GM18505 (cell line): Measurements from ENCODE around the gene AFF2.

Experiments
- ATAC-seq: cut with Tn5 transposase; IDR thresholded peaks from one replicate; pipeline ENCODE4 v1.9.1; 2021; ENCODE audit not compliant: unreplicated experiment
- POLR2A ChIP-seq: IDR thresholded peaks from 4 replicates; pipeline ENCODE4 v1.6.1; 2011; ENCODE audit warnings: borderline replicate concordance; ENCODE audit not compliant: insufficient read depth, insufficient read length; ENCODE audit errors: extremely low read depth

The AFF2 gene

DNA sequence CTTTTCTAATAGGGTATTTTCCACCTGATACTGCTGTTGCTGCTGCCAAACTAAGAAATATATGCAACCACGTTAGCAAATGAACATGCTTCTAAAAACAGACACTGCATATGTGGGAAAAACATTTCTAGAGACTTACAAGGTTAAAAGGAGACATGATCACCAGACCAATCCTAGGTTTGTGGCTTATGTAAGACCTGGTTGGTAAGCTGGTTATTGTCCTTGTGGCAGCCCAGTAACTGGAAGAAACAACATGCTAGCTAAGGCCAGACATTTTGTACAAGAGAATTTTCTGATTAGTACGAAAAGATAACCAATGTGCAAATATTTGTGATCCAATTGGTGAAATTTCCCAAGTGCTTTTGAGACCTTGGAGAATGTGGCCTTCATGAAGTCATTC lies 112.0 kb downstream of the AFF2 start:
- ATAC-seq = no peak
- no peak for TF ChIP-seq POLR2A

DNA sequence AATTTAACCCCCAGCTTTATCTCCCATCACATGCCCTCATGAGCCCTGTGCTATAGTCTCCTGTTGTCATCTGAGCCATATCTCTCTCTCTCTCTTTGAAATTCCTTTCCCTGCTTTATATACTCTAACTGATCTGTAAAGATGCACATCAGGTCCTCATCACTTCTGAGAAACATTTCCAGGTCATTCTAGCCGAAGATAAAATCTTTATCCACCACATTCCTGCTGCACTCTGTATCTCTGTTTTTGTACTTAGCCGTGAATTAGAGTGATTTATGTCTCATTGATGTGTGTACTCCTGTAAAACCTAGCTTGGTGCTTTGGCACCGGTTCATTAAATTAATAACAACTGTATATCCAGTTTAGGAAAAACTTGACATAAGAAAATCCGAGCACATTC lies 113.2 kb downstream of the AFF2 start:
- no peak for ATAC-seq
- no peak for TF ChIP-seq POLR2A

DNA sequence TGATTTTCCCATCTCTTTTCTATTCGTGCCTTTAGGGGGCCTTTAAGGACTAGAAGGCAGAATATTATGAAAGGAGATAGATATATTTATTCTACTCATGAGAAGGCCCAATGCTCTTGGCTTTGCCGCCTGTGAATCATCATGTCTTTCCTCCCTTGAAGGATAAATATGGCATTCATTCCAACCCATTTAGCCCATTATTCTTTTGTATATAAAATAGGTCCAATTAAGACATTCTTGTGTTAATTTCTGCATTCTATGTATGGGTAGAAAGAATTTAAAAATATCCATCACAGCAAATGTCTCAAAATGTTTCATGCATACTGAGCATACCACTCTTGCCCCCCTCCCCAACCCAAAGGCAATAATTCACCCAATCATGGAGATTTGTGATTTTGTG lies 115.1 kb downstream of the AFF2 start:
- no peak for TF ChIP-seq POLR2A
- no peak for ATAC-seq

DNA sequence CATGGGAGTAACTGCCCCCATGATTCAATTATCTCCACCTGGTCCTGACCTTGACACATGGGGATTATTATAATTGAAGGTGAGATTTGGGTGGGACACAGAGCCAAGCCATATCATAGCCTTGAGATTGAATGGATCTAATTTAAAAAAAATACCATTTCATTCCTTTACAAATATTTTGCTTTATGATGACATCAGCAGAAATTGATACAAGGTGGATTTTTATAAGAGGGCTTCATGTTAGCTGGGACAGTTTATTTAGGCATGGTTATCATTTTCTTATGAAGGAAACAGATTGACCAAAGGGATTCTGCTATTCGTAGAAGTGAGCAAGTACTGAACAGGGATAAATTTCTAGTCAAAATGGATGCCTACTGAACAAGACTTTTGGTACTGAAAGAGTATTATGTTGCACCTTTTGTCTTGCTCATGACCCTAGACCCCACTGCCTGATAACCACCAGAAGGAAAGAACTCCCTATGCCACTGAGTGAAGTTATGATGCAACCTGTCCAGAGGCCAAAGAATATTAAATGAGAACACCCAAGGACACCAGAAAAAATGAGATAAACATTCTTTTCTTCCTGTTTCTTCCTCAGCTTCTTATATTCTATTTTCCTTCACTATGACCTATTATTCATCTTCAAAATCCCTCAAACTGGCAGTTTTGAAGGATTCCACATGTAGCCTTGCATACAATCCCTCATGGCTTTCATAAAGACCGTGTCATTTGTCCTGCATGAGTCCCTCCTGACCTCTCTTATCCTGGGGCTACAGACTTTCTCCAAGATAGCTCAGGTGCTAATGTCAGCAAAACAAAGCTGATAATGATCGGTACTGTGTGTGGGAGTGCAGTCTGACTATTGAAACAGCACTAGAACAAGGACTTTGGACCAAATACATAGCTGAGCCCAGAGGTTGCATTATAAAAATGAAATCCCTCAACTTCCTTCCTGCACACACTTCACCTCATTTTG lies 118.3 kb downstream of the AFF2 start:
- no peak for ATAC-seq
- TF ChIP-seq POLR2A = no peak

DNA sequence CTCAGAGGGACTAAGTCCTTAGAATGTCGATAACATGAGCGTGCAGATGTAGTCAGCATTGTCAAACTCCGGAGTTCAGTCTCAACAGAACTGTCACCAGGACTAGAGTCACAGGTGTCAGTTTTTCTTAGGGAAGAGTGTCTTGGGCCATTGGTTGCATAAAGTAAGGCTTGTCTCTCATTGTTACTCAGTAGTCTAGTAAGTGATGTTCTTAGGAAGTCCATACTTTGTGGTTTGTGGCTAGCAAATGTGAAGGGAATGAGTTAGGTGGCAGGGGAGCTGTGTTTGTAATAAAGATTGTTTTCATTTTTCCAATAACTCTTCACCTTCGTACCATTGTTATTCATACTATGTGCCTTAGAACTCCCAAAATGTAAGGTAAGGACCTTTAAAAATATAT lies 119.6 kb downstream of the AFF2 start:
- ATAC-seq = no peak
- no peak for TF ChIP-seq POLR2A

DNA sequence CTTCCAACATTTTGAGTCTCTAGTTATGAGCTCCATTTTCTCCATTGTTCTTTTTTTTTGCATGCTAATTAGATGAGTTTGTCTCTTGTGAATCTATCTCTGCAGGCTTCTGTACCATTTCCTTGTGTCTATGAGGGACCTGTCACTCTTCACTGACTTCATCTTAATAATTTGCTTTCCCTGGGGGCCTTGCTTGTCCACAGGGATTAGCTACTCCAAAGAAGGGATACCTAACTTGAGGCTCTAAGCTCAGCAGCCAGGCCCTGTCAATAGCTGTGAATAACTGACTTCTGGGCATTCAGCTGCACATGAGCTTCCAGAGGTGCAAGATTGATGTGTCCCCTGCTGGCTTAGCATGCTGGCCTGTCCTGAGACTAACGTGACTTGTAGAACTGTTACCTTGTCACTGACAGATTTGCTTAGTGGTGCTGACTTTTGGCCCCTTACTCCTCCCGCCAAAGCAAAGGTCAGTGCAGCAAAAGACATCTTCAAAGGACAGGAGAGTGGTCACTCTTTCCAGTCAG lies 124.6 kb downstream of the AFF2 start:
- no peak for TF ChIP-seq POLR2A
- ATAC-seq = no peak

DNA sequence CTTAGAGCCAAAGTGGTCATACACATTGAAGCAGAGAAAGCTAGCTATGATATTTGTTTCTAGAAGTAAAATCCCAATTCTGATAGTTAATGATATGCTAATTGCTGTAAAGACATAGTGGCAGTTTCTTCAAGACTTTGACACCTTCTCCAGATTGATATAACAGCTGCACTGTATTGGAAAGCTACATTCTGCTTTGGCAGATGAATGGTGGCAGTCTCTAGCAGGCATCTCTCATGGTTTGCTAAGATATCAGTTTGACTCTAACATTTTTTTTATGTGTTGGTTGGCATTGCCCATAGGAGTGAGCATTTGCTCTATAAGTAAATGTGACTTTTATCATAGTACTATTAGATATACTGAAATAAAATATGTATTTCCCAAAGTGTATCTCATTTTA lies 128.2 kb downstream of the AFF2 start:
- TF ChIP-seq POLR2A = no peak
- no peak for ATAC-seq

DNA sequence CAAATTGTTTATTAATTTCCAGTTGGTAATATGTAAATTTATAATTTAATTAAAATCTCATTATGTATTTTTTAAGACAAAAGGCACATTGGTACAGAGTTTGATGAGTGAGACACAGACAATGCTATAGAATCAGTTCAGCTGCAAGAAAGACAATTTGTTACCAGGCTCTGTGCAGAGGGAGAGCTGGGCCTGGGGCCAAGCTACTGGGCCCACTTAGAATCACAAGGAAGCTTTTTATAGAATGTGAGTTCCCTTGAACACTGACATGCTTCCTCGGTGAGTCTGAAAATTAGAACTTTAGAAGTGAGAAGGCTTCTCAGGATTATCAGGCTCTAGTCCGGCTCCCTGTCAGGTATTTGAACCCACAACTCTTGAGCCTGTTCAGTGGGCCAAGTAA lies 129.0 kb downstream of the AFF2 start:
- ATAC-seq = no peak
- no peak for TF ChIP-seq POLR2A

DNA sequence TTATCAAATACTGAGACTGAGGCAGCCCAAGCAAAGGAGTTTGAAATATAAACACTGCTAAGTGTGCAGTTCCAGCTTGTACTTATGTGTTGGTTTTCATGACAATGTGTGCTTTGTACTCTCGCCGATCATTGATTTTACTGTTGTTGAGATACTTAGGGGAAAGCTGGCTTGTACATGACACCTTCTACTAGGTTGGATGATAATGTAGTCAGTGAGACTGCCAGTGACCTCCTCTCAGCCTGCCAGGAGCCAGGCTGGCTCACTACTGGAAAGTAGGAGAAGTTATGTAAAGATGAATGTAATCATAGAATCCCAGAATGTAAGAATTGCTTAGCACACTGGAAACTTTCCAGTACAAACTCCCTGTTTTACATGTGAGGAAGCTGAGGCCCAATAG lies 132.0 kb downstream of the AFF2 start:
- ATAC-seq = no peak
- no peak for TF ChIP-seq POLR2A

DNA sequence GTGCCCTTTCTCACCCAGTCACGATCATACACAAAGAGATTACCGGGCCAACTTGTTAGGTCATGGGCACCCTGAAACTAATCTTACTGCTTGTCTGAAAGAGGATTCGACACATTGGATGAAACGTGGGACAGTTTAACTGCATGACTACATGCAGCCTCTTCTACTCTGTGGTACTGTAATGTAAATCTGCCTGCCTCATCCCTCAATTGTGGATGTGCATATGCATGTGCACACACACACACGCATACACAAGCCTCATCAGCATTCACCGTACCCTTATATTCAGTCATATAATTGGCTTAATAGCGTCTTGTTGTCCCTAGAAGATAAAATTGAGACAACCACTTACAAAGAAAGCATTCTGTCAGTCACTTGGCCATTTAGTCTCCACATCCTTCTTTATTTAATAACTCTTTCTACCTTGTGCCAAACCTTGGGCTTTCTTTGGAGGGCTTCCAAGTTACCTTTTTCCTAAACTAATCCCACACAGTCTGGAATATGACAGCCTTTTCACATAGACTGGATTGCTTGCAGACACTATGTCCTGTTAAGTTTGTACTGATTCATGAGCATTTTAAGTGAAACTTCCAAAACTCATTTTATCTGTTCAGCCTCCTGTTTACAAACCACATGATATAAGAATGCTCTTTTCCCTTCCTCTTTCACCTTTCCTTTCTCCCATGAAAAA lies 132.9 kb downstream of the AFF2 start:
- TF ChIP-seq POLR2A = no peak
- no peak for ATAC-seq

DNA sequence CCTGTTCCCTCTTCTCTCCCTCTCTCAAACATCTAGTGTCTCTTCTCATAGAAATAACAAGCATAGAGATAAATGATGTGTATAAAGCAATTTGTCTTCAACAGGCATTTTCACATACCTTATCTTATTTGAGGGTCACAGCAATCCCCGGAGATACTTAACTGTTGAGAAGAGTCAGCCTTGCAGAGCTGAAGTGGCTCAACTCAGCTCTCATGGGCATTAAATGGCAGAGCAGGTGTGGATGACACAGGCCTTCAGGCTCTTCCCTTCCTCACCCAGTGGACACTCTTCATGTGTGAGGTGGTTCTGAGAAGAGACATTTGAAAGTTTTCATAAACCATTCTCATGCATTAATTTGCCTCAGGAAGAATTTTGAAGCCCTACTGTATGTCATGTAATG lies 134.2 kb downstream of the AFF2 start:
- no peak for ATAC-seq
- no peak for TF ChIP-seq POLR2A

DNA sequence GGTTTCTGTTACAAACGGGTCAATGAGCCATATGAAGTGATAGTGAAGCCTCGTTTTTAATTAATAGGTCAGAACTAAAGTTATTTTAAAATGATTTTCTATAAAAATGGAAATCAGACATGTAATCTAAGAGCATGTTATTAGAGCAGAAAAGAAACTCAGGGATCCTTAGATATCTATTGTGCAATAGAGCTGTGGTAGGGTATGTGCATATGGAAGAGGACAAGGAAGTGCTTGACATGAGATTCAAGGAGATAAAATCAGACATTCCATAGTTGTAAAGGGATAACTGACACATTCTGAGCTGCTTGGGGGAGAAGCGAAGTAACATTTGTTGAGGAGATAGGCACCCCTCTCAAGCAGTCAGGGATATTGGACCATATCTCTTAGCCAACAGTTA lies 143.0 kb downstream of the AFF2 start:
- no peak for ATAC-seq
- no peak for TF ChIP-seq POLR2A

DNA sequence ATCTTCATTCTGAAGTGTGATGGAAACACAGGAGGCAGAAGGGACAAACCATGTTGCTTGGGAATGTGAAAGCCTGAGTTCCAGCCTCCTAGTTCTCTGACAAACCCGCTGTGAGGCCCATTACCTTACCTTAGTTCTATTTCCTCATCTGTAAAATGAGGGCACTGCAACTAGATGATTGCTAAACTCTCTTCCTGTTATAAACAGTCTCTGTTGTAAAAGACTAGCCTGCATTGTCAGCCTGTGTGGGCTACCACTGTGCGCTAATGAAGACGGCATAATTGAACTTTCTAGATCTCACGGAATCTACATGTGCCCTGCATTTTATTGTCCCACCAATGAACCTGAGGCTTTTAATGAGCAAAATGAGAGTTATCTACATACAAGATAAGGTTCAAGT lies 147.2 kb downstream of the AFF2 start:
- no peak for ATAC-seq
- TF ChIP-seq POLR2A = no peak
